Right lung (tissue), 10 donors: ENCODE data around the gene LRP3. TPM values are rescaled to one million over a fixed set of nuclear protein-coding genes. Genes with fewer than 3 reads are reported as not detected.
"Not testable (repeated sequence)": the region's sequence is repeated elsewhere in the genome, so short reads cannot be mapped to it uniquely, and the experiment has no call there.

ENCODE experiments used
- DNase-seq, 2 donors: peaks; one replicate each; pipeline ENCODE4 v3.0.0-alpha.2; 2013
- long read RNA-seq, 8 donors: transcript quantifications; one replicate each; lab custom pipeline, GENCODE V29; 2026
- polyA plus RNA-seq, 5 donors: library from polyadenylated mRNA; unstranded; fragments of 120-200 nt; gene quantifications; one replicate each; pipeline versions ENCODE4 v1.2.1 to v1.2.3, GENCODE V29; 2013; ENCODE audit warnings: inconsistent platforms in 1 of 5, low replicate concordance in 1 of 5; ENCODE audit not compliant: insufficient read length in 5 of 5, insufficient read depth in 1 of 5

The LRP3 gene, protein sequence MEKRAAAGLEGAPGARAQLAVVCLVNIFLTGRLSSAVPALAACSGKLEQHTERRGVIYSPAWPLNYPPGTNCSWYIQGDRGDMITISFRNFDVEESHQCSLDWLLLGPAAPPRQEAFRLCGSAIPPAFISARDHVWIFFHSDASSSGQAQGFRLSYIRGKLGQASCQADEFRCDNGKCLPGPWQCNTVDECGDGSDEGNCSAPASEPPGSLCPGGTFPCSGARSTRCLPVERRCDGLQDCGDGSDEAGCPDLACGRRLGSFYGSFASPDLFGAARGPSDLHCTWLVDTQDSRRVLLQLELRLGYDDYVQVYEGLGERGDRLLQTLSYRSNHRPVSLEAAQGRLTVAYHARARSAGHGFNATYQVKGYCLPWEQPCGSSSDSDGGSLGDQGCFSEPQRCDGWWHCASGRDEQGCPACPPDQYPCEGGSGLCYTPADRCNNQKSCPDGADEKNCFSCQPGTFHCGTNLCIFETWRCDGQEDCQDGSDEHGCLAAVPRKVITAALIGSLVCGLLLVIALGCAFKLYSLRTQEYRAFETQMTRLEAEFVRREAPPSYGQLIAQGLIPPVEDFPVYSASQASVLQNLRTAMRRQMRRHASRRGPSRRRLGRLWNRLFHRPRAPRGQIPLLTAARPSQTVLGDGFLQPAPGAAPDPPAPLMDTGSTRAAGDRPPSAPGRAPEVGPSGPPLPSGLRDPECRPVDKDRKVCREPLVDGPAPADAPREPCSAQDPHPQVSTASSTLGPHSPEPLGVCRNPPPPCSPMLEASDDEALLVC
- polyA plus RNA-seq = 10 to 100 TPM; 16.3 to 43.4 (median 25.5) TPM
- long read RNA-seq, donor 1, transcript LRP3-201 (7 exons, 3,807 nt) = major isoform, 15 of 27 reads
- long read RNA-seq, donor 1, transcript LRP3-203 (3 exons, 3,278 nt) = minor isoform, 7 of 27 reads
- long read RNA-seq, donor 1, partial matches to known transcripts = 5 of 27 reads
- long read RNA-seq, donor 1, other reads (novel, unspliced or antisense) = 0 of 27 reads
- long read RNA-seq, donor 2, transcript LRP3-201 (7 exons, 3,807 nt) = major isoform, 13 of 17 reads
- long read RNA-seq, donor 2, partial matches to known transcripts = 0 of 17 reads
- long read RNA-seq, donor 2, other reads (novel, unspliced or antisense) = 0 of 17 reads
- long read RNA-seq, donor 3, transcript LRP3-201 (7 exons, 3,807 nt) = major isoform, 7 of 11 reads
- long read RNA-seq, donor 3, partial matches to known transcripts = 0 of 11 reads
- long read RNA-seq, donor 3, other reads (novel, unspliced or antisense) = 0 of 11 reads
- long read RNA-seq, donor 4, transcript LRP3-203 (3 exons, 3,278 nt) = minor isoform, 5 of 11 reads
- long read RNA-seq, donor 4, transcript LRP3-201 (7 exons, 3,807 nt) = major isoform, 6 of 11 reads
- long read RNA-seq, donor 4, partial matches to known transcripts = 0 of 11 reads
- long read RNA-seq, donor 4, other reads (novel, unspliced or antisense) = 0 of 11 reads
- long read RNA-seq, donor 5, transcript LRP3-203 (3 exons, 3,278 nt) = minor isoform, 11 of 32 reads
- long read RNA-seq, donor 5, transcript LRP3-201 (7 exons, 3,807 nt) = major isoform, 16 of 32 reads
- long read RNA-seq, donor 5, partial matches to known transcripts = 5 of 32 reads
- long read RNA-seq, donor 5, other reads (novel, unspliced or antisense) = 0 of 32 reads
- long read RNA-seq, donor 6, transcript LRP3-203 (3 exons, 3,278 nt) = minor isoform, 10 of 24 reads
- long read RNA-seq, donor 6, transcript LRP3-201 (7 exons, 3,807 nt) = major isoform, 14 of 24 reads
- long read RNA-seq, donor 6, partial matches to known transcripts = 0 of 24 reads
- long read RNA-seq, donor 6, other reads (novel, unspliced or antisense) = 0 of 24 reads
- long read RNA-seq, donor 7, transcript LRP3-201 (7 exons, 3,807 nt) = major isoform, 9 of 21 reads
- long read RNA-seq, donor 7, partial matches to known transcripts = 9 of 21 reads
- long read RNA-seq, donor 7, other reads (novel, unspliced or antisense) = 0 of 21 reads
- long read RNA-seq, donor 8, partial matches to known transcripts = 0 of 6 reads
- long read RNA-seq, donor 8, other reads (novel, unspliced or antisense) = 0 of 6 reads

DNA sequence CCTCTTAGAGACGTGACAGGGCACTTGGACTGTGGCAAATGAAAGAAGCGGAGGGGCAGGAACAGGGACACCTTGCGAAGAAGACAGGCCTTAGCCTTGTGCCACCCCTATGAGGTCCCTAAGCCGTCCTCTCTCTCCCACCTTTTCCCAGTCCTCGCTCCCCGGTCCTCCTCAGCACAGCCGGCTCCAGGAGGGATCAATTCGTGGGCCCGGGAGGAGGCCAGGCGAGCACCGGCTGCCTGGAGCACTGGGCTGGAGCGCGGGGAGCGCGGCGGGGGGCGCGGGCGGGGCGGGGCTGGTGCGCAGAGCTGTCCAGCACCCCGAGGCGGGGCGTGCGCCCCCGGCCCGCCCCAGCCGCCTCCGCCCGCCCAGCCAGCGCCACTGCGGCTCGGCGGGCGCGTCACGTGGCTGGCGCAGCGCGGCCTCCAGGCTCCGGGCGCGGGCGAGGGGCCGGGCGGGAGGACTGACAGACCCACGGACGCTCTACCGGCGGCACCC, at the start of gene LRP3:
Gene LRP3, plus strand, starts transcription at position 466 of the 498 bp plus-strand sequence. CDS start 456 bp downstream, outside the sequence.
- DNase-seq = peak in 1 of 2 donors; percentile 28

DNA sequence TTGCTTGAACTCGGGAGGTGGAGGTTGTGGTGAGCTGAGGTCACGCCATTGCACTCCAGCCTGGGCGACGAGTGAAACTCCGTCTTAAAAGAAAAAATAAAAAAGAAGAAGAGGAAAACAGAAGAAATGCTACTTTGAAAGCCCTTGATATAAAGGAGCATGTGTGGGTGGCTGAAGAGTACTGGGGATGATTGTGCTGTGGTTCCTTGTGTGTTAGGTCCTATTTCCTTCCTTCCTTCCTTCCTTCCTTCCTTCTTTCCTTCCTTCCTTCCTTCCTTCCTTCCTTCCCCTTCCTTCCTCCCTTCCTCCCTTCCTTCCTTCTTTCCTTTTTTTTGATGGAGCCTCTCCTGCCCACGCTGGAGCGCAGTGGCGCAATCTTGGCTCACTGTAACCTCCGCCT, 47.9 kb upstream of the LRP3 start:
- no peak for DNase-seq

DNA sequence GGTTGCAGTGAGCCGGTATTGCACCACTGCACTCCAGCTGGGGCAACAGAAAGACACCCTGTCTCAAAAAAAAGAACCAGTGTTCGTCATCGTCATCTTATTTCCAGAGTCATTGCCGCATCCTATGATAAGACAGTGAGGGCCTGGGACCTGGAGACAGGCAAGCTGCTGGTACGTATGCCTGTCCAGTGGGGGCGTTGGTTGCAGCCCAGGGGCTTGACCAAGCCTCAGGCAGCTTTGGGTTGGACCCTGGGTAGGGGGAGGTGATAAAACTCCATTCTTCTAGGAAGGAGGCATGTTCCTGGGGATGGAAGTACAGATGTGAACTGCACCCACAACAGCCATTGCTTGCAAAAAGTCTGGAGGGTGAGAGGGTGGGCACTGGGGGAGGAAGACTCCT, 46.6 kb upstream of the LRP3 start:
- DNase-seq = no peak

DNA sequence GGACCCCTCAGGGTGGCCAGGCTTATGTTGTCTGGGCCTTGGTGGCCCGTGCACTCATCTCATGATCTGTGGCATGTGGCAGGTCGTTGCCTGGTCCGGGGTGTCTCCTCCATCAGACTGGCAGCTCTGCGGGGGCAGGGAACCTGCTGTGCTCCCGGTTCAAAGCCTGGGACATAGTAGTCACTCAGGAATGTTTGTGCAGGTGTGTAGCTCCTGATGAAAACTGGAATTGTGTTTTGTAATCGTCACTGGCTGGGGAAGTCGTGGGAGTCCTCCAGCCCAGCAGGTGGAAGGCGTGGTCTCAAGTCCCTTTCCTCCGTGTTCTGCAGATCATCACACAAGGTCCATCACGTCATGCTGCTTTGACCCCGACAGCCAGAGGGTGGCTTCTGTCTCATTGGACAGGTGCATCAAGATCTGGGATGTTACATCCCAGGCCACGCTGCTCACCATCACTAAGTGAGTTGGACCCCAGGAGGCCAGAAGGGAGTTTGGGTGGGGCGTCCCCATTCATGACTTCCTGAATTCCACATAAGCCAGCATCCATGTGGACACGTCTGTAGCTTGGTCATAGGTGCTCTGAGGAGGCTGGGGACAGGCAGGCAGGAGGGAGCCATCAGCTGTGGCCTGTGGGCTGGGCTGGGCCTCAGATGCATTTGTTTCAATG, 43.1 kb upstream of the LRP3 start:
- no peak for DNase-seq

DNA sequence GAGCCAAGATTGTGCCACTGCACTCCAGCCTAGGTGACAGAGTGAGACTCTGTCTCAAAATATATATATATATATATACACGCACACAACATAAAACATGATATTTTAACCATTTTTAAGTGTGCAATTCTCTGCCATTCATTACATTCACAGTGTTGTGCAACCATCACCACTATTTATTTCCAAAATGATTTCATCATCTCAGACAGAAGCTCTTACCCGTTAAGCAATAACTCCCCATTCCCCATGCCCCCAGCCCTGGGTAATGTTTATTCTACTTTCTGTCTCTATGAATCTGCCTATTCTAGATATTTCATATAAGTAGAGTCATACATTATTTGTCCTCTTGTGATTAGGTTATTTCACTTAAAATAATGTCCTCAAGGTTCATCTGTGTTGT, 42.0 kb upstream of the LRP3 start:
- peak in 1 of 2 donors; percentile 18 for DNase-seq

DNA sequence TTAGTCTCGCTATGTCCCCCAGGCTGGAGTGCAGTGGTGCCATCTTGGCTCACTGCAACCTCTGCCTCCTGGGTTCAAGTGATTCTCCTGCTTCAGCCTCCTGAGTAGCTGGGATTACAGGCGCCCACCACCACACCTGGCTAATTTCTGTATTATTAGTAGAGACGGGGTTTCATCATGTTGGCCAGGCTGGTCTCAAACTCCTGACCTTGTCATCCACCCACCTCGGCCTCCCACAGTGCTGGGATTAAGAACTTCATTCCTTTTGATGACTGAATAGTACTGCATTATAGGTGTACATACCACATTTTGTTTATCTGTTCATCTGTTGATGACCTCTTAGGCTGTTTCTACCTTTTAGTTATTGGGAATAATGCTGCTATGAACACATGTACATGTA, 41.5 kb upstream of the LRP3 start:
- not testable (repeated sequence) for DNase-seq

DNA sequence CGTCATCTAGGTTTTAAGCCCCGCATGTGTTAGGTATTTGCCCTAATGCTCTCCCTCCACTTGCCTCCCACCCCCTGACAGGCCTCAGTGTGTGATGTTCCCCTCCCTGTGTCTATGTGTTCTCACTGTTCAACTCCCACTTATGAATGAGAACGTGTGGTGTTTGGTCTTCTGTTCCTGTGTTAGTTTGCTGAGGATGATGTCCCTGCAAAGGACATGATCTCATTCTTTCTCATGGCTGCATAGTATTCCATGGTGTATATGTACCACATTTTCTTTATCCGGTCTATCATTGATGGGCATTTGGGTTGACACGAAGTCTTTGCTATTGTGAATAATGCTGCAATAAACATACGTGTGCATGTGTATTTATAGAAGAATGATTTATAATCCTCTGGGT, 39.8 kb upstream of the LRP3 start:
- not testable (repeated sequence) for DNase-seq

DNA sequence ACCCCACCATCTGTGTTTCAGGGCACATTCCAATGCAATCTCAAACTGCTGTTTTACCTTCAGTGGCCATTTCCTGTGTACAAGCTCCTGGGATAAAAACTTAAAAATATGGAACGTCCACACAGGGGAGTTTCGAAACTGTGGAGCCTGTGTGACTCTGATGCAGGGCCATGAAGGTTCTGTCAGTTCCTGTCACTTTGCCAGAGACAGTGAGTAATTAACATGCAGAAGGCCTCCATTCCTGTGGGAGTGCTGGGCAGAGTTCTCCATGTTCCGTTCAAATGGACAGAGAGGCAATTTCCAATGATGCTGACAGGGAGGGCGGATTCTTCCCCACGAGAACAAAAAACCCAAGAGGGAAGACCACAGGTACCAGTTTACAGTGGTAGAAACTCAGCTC, 37.8 kb upstream of the LRP3 start:
- DNase-seq = no peak

DNA sequence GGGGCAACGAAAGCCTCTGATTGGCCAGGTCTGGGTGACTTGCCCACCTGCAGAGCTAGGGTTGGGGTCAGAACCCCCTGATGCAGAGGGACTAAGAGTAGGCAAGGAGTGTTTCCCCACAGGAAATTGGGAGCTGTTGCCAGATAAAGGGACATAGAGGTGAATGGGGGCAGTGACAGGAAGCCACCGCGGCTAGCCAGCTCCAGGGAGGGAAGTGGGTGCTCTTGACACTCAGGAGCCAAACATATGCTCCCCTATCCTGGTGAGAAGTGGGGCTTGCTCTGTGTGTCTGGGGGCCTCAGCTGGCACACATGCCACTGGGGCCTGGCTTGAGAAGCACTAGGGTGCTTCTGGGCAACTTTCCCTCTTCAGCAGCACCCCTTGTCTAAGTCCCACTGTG, 36.2 kb upstream of the LRP3 start:
- no peak for DNase-seq

DNA sequence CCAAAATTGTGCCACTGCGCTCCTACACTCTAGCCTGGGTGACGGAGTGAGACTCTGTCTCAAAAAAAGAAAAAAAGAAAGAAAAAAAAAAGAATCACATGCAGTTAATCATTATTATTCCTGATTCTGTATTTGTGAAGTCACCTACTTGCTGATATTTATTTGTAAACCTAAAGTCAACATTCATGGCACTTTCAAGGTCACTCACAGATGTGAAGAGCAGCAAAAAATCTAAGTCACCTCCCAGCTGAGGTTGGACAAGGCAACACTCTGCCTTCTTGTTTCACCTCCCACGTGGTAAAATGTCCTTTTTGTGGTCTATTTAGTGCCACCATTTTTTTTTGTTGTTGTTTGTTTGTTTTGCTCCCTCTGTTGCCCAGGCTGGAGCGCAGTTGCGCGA, 35.8 kb upstream of the LRP3 start:
- no peak for DNase-seq

DNA sequence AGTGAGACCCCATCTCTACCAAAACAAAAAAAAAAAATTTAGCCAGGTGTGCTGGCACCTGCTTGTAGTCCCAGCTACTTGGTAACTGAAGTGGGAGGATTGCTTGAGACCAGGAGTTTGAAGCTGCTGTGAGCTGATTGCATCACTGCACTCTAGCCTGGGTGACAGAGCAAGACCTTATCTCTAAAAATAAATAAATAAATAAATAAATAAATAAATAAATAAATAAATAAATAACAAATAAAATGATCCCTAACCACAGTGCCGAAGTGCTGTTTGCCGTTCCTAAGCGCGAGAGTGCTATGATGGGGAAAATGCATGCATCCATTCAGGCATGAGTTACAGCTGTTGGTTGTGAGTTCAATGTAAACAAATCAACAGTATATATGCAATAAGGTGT, 35.0 kb upstream of the LRP3 start:
- no peak for DNase-seq

DNA sequence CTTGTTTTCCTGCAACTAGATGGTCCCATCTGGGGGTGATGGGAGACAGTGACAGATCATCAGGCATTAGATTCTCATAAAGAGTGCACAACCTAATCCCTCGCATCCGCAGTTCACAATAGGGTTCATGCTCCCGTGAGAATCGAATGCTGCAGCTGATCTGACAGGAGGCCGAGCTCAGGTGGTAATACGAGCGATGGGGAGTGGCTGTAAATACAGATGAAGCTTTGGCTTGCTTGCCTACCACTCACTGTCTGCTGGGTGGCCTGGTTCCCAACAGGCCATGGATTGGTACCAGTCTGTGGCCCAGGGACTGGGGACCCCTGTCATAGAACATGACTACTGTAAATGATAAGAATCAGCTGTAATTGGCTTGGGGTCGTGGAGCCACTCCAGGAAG, 34.2 kb upstream of the LRP3 start:
- no peak for DNase-seq

DNA sequence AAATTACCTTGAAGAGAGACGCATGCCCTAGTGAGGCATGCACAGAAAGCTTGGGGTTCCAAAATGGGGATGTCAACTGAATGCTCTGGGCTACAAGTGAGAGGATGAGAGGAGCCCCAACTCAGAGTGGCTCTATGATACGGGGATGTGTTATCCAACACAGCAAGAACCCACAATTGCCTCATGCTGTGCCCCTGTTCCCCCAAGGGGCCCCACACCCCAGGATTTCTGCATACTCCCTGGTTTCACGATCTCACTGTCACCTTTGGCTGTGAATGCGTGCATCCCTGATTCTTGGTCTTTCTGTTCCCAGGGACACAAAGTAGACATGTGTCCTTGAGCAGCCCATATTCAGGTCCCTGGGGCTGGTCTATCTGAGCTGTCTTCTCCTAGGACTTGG, 32.9 kb upstream of the LRP3 start:
- no peak for DNase-seq

DNA sequence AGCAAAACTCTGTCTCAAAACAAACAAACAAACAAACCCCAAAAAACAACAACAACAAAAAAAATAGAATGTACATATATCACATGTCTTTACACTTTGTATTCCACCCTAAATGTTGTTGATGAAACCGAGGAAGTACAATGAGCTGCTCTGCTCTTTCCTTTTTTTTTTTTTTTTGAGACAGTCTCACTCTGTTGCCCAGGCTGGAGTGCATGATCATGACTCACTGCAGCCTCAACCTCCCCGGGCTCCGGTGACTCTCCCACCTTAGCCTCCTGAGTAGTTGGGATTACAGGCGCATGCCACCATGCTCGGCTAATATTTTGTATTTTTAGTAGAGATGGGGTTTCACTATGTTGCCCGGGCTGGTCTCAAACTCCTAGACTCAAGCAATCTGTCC, 30.6 kb upstream of the LRP3 start:
- no peak for DNase-seq

DNA sequence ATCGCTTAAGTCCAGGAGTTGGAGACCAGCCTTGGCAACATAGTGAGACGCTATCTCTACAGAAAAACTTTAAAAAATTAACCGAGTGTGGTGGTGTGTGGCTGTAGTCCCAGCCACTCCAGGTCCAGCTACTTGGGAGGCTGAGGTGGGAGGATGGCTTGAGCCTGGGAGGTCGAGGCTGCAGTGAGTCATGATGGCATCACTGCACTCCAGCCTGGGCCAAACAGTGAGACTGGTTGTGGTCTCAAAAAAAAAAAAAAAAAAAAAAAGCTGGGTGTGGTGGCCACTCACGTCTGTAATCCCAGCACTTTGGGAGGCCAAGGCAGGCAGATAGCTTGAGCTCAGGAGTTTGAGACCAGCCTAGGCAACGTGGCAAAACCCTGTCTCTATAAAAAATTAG, 28.1 kb upstream of the LRP3 start:
- not testable (repeated sequence) for DNase-seq

DNA sequence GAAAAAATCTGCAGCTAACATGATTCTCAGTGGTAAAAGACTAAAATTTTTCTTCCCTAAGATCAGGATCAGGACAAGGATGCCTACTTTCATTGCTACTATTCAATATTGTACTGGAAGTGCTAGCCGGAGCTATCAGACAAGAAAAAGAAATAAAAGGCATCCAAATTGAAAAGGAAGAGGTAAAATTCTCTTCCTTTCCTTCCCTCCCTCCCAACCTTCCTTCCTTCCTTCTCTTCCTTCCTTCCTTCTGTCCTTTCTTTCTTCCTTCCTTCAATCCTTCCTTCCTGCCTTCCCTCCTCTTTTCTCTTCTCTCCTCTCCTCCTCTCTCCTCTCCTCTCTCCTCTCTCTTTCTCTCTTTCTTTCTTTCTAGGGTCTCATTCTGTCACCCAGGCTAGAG, 26.7 kb upstream of the LRP3 start:
- no peak for DNase-seq

DNA sequence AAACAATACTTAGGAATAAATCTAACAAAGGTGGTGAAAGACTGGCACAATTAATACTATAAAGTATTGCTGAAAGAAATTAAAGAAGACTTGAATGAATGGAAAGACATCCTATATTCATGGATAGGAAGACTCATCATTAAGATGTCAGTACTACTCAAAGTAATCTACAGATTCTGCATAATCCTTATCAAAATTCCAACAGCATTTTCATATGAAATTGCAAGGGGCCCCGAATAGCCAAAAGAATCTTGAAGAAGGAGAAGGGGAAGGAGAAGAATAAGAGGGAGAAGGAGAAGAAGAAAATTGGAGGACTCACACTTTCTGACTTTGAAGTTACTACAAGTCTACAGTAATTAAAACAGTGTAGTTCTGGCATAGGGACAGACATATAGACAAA, 25.6 kb upstream of the LRP3 start:
- DNase-seq = no peak

DNA sequence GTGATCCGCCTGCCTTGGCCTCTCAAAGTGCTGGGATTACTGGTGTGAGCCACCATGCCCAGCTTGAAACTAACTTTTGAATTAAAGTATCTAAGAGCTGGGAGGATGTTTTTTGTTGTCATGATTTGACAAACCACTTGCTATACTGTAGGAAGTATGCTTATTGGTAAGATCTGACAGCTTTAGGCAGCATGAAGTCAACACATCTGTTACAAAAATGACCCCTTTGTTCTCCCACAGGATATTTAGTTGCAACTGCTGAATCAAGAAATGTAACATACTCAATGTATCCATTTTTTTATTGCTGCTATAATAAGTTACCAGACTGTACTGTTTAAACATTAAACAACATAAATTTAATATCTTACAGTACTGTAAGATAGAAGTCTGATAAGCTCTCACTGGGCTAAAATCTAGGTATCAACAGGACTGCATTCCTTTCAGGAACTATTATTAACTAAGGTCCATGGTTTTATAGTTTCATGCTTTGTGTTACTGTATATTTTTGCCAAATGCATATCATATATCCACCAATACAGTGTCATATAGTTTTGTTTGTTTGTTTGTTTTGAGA, 22.8 kb upstream of the LRP3 start:
- no peak for DNase-seq

DNA sequence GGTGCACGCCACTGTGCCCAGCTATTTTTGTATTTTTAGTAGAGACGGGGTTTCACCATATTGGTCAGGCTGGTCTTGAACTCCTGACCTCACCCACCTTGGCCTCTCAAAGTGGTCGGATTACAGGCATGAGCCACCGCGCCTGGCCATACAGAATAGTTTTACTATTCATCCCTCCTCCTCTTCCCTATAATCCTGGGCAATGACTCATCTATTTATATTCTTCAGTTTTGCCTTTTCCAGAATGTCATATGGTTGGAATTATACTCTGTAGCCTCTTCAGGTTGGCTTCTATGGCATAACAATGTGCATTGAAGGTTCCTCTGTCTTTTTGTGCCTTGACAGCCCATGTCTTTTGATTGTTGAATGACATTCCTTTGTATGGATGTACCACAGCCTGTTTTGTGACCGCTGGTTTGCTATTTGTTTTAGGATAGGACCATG, 22.2 kb upstream of the LRP3 start:
- DNase-seq = no peak
